Spleen (tissue), 7 donors: ENCODE results near the gene ALMS1.
"Not testable (repeated sequence)": the region's sequence is repeated elsewhere in the genome, so short reads cannot be mapped to it uniquely, and the experiment has no call there.

Source experiments
- CTCF ChIP-seq, 11 experiments: fragments of 200-600 bp in 7 of 11; fragments of 450-650 bp in 4 of 11; sonication (generic) in 4 of 11; IDR thresholded peaks in 8 of 11; conservative IDR thresholded peaks in 3 of 11; 1 replicate in 7 of 11; 2 replicates in 4 of 11; pipeline versions ENCODE4 v1.4.0 to v1.8.0; 2016 to 2021; ENCODE audit warnings: antibody characterized with exemption in 11 of 11, inconsistent platforms in 4 of 11, mild to moderate bottlenecking in 1 of 11
- POLR2A ChIP-seq, 3 donors: fragments of 450-650 bp; IDR thresholded peaks; one replicate each; pipeline ENCODE4 v1.5.1; 2017; ENCODE audit warnings: antibody characterized with exemption in 3 of 3, mild to moderate bottlenecking in 1 of 3
- POLR2AphosphoS5 ChIP-seq, 3 donors: sonication (generic); formaldehyde crosslinking; IDR thresholded peaks; one replicate each; pipeline ENCODE4 v1.5.1; 2017; ENCODE audit warnings: antibody characterized with exemption in 3 of 3
- donor health status: DM: no; HTN: no; CAD: no; lungs with moderate emphysema.
- donor health status: DM: no; HTN: no; CAD: no.
- donor health status: DM: no; HTN: no; CAD: no.

DNA sequence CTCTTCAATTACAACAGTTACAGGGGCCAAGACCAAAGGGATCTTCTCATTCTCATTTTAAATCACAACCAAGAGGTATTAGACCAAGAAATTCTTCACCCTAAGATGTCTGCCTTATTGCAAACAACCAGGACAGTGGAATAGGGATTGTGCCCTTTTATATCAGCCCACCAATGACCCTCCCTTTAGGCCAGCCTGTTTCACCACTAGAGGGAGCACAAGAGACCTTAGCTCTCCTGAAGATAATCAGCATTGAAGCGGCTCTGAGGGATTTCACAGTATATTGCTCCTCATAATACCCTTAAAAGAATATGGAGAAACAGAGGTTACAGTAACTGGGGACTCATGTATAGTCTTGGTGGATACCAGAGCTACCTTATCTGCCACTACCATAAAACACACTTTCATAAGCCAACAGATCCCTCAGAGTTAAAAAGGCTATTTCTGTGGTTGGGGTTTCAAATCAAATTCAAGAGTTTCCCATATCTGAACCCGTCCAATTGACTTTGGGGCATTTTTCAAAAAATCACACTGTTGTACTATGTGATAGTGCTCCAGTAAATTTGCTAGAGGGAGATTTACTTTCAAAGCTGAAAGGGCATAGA is 245.1 kb downstream of the ALMS1 start:
- TF ChIP-seq CTCF (IDR thresholded peaks at IDR 0.05 in 8 of 11, conservative IDR thresholded peaks at IDR 0.05 in 3 of 11) = peak in 7 of 11 experiments; percentile 24 to 70 (median 62)
- TF ChIP-seq POLR2A, POLR2AphosphoS5 (IDR thresholded peaks at IDR 0.05): not testable (repeated sequence)
